ENCODE results near the gene AGO1. TPM values are rescaled to one million over a fixed set of nuclear protein-coding genes. Genes with fewer than 3 reads are reported as not detected.

The AGO1 gene
- total and polyA plus RNA-seq, 10 of the 15 experiments (the other 5 are each of a cell fraction or from before 2014, with no cell fraction given), result 1.8 to 24.0 (median 8.1) TPM

- Histone ChIP-seq H3K9ac (ENCODE audit: control insufficient read depth, insufficient read depth, low read length) (no peak overlapping the region), H3K79me2 (ENCODE audit: control insufficient read depth, insufficient read depth, low read length) (no peaks in the 10 kb centered on the region), H2AFZ (ENCODE audit: control insufficient read depth, low read depth, low read length) (no peak overlapping the region), H3K9me3 (replicated peaks; ENCODE audit: control insufficient read depth, insufficient read depth, low read length) (no peaks in the 10 kb centered on the region), H3K4me2 (ENCODE audit: control insufficient read depth, insufficient read depth) (no peak overlapping the region), H3K4me3 (no peak overlapping the region), H3K27me3 (replicated peaks in 1 of 2; ENCODE audit: control insufficient read depth in 2 of 2, insufficient read depth in 2 of 2, low read length in 1 of 2) (no peaks in the 10 kb centered on the region), H3K36me3 (ENCODE audit: control insufficient read depth in 2 of 2, insufficient read depth in 2 of 2, low read length in 1 of 2) (peaks cover 6 to 12% of the 10 kb centered on the region in 2 experiments), H3K27ac (ENCODE audit: control insufficient read depth, insufficient read depth) (peak overlapping the region; percentile 23), H4K20me1 (ENCODE audit: control insufficient read depth, insufficient read depth) (no peaks in the 10 kb centered on the region), H3K4me1 (ENCODE audit: control insufficient read depth, insufficient read depth, low read length) (peaks cover 5% of the 10 kb centered on the region)
- POLR2A ChIA-PET, result interaction anchor here (0.6 kb wide), 2 partner anchors 128 to 316 kb away, joined by 4 read pairs; no protein-coding TSS in a partner anchor
- CTCF ChIA-PET, result interaction anchor here (1.1 to 1.5 kb wide), 2 partner anchors 10 to 30 kb away, joined by 3 to 6 read pairs; partner anchors contain the start of gene AGO1
- TF ChIP-seq E4F1 (IDR thresholded peaks at IDR 0.05; ENCODE audit: borderline replicate concordance, partially characterized antibody) (no peak), SIN3A (IDR thresholded peaks at IDR 0.05; ENCODE audit: low read depth, low read length) (no peak), ZNF687 (IDR thresholded peaks at IDR 0.05) (no peak), IRF4 (IDR thresholded peaks at IDR 0.05; ENCODE audit: low read depth, low read length) (no peak), TCF3 (IDR thresholded peaks at IDR 0.05; ENCODE audit: borderline replicate concordance, insufficient read depth, low read depth, low read length) (no peak)
- intact Hi-C loops (cut with micrococcal nuclease; ENCODE audit: unreplicated experiment), result no loop called here
- RAD21 ChIA-PET (ENCODE audit: unreplicated experiment), result no interaction called here
- FAIRE-seq (no peak), DNase-seq (ENCODE audit: low read depth, low spot score) (no peak), ATAC-seq (no peak; the same call in 2 of the 3 replicates)
- in situ Hi-C loops (cut with MboI), result no loop called here
- WGBS (ENCODE audit: insufficient coverage, insufficient replicate concordance, low lambda C conversion rate, missing lambda C conversion rate), result 91% methylated on average over 14 of the region's 14 CpGs
- SMC1A ChIA-PET (ENCODE audit: uncharacterized antibody, unreplicated experiment), result no interaction called here
- no TSS peak for BruUV-seq (replicated peaks)
Measured at GRCh38 chr1:35893051-35893879, 10.3 kb downstream of the AGO1 start.
